HepG2 (cell line): ENCODE measurements around the gene COL18A1. TPM values are rescaled to one million over a fixed set of nuclear protein-coding genes. Genes with fewer than 3 reads are reported as not detected.
A peak's percentile ranks its signal among the peaks of the same experiment; 100 is the strongest.

Experiments used
- ARHGAP35 ChIP-seq: sonication (generic); formaldehyde crosslinking; IDR thresholded peaks from 2 replicates; pipeline ENCODE4 v1.9.0; 2022; ENCODE audit warnings: mild to moderate bottlenecking, inconsistent platforms, moderate library complexity, missing genetic modification reagents, borderline replicate concordance
- GATAD1 ChIP-seq: IDR thresholded peaks from 2 replicates; pipeline ENCODE4 v1.6.1; 2016; ENCODE audit warnings: missing genetic modification reagents, missing compliant biosample characterization
- KLF16 ChIP-seq, 2 experiments: sonication (generic) in 1 of 2; formaldehyde crosslinking in 1 of 2; IDR thresholded peaks; 2 replicates each; pipeline versions ENCODE4 v1.6.1 to v1.8.0; 2016 to 2023; ENCODE audit warnings: missing genetic modification reagents in 2 of 2, missing compliant biosample characterization in 1 of 2
- PLRG1 ChIP-seq: fragments of 450-650 bp; conservative IDR thresholded peaks from 2 replicates; pipeline ENCODE4 v1.6.1; 2016
- RFXANK ChIP-seq: IDR thresholded peaks from 2 replicates; pipeline ENCODE4 v1.6.1; 2016
- SNAPC2 ChIP-seq: sonication (generic); formaldehyde crosslinking; IDR thresholded peaks from 2 replicates; pipeline ENCODE4 v1.8.1; 2022; ENCODE audit warnings: mild to moderate bottlenecking, missing genetic modification reagents
- ZBTB40 ChIP-seq, 2 experiments: fragments of 450-650 bp in 1 of 2; sonication (generic) in 1 of 2; formaldehyde crosslinking in 1 of 2; IDR thresholded peaks; 2 replicates each; pipeline versions ENCODE4 v1.6.1 to v1.8.0; 2016 to 2022; ENCODE audit warnings: antibody characterized with exemption in 1 of 2, mild to moderate bottlenecking in 1 of 2, missing genetic modification reagents in 1 of 2
- ZNF446 ChIP-seq: sonication (generic); formaldehyde crosslinking; IDR thresholded peaks from 2 replicates; pipeline ENCODE4 v1.5.0; 2020; ENCODE audit warnings: mild to moderate bottlenecking, missing genetic modification reagents
- ZNF556 ChIP-seq: sonication (generic); formaldehyde crosslinking; IDR thresholded peaks from 2 replicates; pipeline ENCODE4 v1.4.0; 2020; ENCODE audit warnings: mild to moderate bottlenecking, missing genetic modification reagents, borderline replicate concordance
- ZNF576 ChIP-seq: sonication (generic); formaldehyde crosslinking; IDR thresholded peaks from 2 replicates; pipeline ENCODE4 v1.4.0; 2020; ENCODE audit warnings: mild to moderate bottlenecking, missing genetic modification reagents
- ZNF687 ChIP-seq: sonication (generic); formaldehyde crosslinking; IDR thresholded peaks from 2 replicates; pipeline ENCODE4 v1.5.1; 2020; ENCODE audit warnings: mild to moderate bottlenecking, missing genetic modification reagents, moderate library complexity
- ZNF766 ChIP-seq: sonication (generic); formaldehyde crosslinking; IDR thresholded peaks from 2 replicates; pipeline ENCODE4 v1.5.0; 2020; ENCODE audit warnings: missing genetic modification reagents, borderline replicate concordance
- ZNF883 ChIP-seq: sonication (generic); formaldehyde crosslinking; IDR thresholded peaks from 2 replicates; pipeline ENCODE4 v1.5.1; 2020; ENCODE audit warnings: mild to moderate bottlenecking, missing genetic modification reagents; ENCODE audit errors: not compliant biosample characterization
- polyA plus RNA-seq, 8 experiments: library from polyadenylated mRNA; depleted of rRNA in 3 of 8; stranded (reverse) in 7 of 8; unstranded in 1 of 8; fragments of >200 nt; fragmentation: Illumina TruSeq in 4 of 8; extraction: Trizol in 4 of 8; gene quantifications; 2 replicates each; pipeline versions ENCODE4 v1.2.1 to v1.2.3, GENCODE V29; 2011 to 2016; ENCODE audit warnings: low read depth in 4 of 8, missing spikeins in 1 of 8, mixed read lengths in 1 of 8; ENCODE audit not compliant: insufficient read depth in 1 of 8
- total RNA-seq, 5 experiments: library from RNA; depleted of rRNA; stranded (reverse); fragments of >200 nt; fragmentation: Illumina TruSeq; extraction: Trizol; gene quantifications; 2 replicates each; pipeline ENCODE4 v1.2.3, GENCODE V29; 2016; ENCODE audit warnings: low read depth in 1 of 5

The COL18A1 gene
- total and polyA plus RNA-seq, 2 of the 13 experiments (the other 11 are each of a cell fraction or from before 2014, with no cell fraction given): 79.0 to 102 TPM

- TF ChIP-seq ZNF883 (CRISPR knock-in tag) (peak; percentile 28), RFXANK (CRISPR knock-in tag) (no peak), ARHGAP35 (CRISPR knock-in tag) (0 out of 2 replicates have a peak, but pooled peaks have one; percentile 43), ZNF576 (no peak), ZNF687 (CRISPR knock-in tag) (peak; percentile 54), ZBTB40 (IDR thresholded peaks at IDR 0.05) (no peak), ZBTB40 (CRISPR knock-in tag; IDR thresholded peaks at IDR 0.05) (peak; percentile 49; the same call in 1 of the 2 replicates), KLF16 (CRISPR knock-in tag; IDR thresholded peaks at IDR 0.05) (peak in 1 of 2 experiments; percentile 80; a peak in 2 of 4 replicates), GATAD1 (peak; percentile 21; the same call in 1 of the 2 replicates), ZNF446 (CRISPR knock-in tag) (no peak), ZNF556 (CRISPR knock-in tag) (0 out of 2 replicates have a peak, but pooled peaks have one; percentile 44), SNAPC2 (CRISPR knock-in tag) (0 out of 2 replicates have a peak, but pooled peaks have one; percentile 34), PLRG1 (no peak), ZNF766 (CRISPR knock-in tag) (no peak)
Observed at GRCh38 chr21:45554477-45555175, 149.7 kb downstream of the COL18A1 start (continued).
